HEK293 (cell line): ENCODE data around the gene ALOX15.

Experiments used
- ZBTB21 ChIP-seq: fragments of 450-650 bp; formaldehyde crosslinking; IDR thresholded peaks from 2 replicates; pipeline ENCODE4 v1.5.1; 2017; ENCODE audit warnings: missing biosample characterization, missing genetic modification characterization
- ZNF341 ChIP-seq: fragments of 450-650 bp; formaldehyde crosslinking; IDR thresholded peaks from 2 replicates; pipeline ENCODE4; 2016; ENCODE audit warnings: low read depth, missing biosample characterization, missing genetic modification characterization

DNA sequence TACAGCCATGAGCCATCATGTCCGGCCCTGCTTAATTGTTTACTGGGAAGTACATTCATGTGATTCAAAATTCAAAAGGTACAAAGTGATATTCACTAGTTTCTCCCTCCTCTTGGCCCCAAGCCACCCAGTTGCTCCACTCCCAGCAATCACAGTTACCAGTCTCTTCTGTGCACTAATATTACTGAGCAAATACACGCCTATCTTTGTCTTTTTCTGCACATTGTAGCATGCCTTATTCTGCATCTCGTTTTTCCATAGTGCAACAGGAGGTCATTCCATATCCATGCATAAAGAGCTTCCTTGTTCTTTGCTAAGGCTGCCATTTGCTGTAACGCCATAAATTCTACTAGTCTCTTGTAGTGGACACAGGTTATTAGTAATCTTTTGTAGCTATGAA, 2.2 kb upstream of the ALOX15 start:
- TF ChIP-seq ZBTB21 (tag by site-specific recombination): no peak
- no peak for TF ChIP-seq ZNF341 (tag by site-specific recombination)
